Endodermal cell (in vitro differentiated cells): Measurements from ENCODE around the gene SOCS3. TPM values are rescaled to one million over a fixed set of nuclear protein-coding genes. Genes with fewer than 3 reads are reported as not detected.

Experiments used
- DNase-seq: peaks from one replicate; pipeline ENCODE4 v3.0.0-alpha.2; 2017
- H3K27ac ChIP-seq: 2 replicates; pipeline ENCODE4 v1.5.1; 2013; ENCODE audit warnings: mild to moderate bottlenecking, low read depth, low read length, moderate library complexity
- H3K27me3 ChIP-seq: 2 replicates; pipeline ENCODE4 v1.6.1; 2013; ENCODE audit warnings: mild to moderate bottlenecking, low read length, moderate library complexity; ENCODE audit not compliant: insufficient read depth, control insufficient read depth, poor library complexity, severe bottlenecking
- H3K36me3 ChIP-seq: 2 replicates; pipeline ENCODE4 v1.7.0; 2013; ENCODE audit warnings: mild to moderate bottlenecking, low read length, moderate library complexity; ENCODE audit not compliant: control insufficient read depth, insufficient read depth
- H3K4me1 ChIP-seq: one replicate; pipeline ENCODE4 v1.7.0; 2013; ENCODE audit warnings: low read length; ENCODE audit not compliant: control insufficient read depth, insufficient read depth
- H3K4me3 ChIP-seq: 2 replicates; pipeline ENCODE4 v1.5.1; 2013; ENCODE audit warnings: mild to moderate bottlenecking, low read length, moderate library complexity
- H3K9ac ChIP-seq: 2 replicates; pipeline ENCODE4 v1.6.1; 2013; ENCODE audit warnings: mild to moderate bottlenecking, low read length, moderate library complexity; ENCODE audit not compliant: poor library complexity, severe bottlenecking; ENCODE audit errors: extremely low read depth
- H3K9me3 ChIP-seq: 2 replicates; pipeline ENCODE4 v1.6.1; 2013; ENCODE audit warnings: mild to moderate bottlenecking, low read length, moderate library complexity; ENCODE audit not compliant: control insufficient read depth
- H3K27ac Mint-ChIP-seq: 2 replicates; pipeline ENCODE4 v1.8.0; 2020; ENCODE audit warnings: mixed read lengths
- H3K27me3 Mint-ChIP-seq: 2 replicates; pipeline ENCODE4 v1.8.0; 2021; ENCODE audit warnings: mild to moderate bottlenecking, mixed read lengths; ENCODE audit not compliant: insufficient read depth
- H3K36me3 Mint-ChIP-seq: 2 replicates; pipeline ENCODE4 v1.8.0; 2020; ENCODE audit warnings: low read depth, mixed read lengths
- H3K4me1 Mint-ChIP-seq: 2 replicates; pipeline ENCODE4 v1.8.0; 2020; ENCODE audit warnings: mixed read lengths
- H3K4me3 Mint-ChIP-seq: 2 replicates; pipeline ENCODE4 v1.8.0; 2020; ENCODE audit warnings: mild to moderate bottlenecking, moderate library complexity, mixed read lengths
- H3K9me3 Mint-ChIP-seq: 2 replicates; pipeline ENCODE4 v1.8.0; 2020; ENCODE audit warnings: mild to moderate bottlenecking, mixed read lengths
- CTCF ChIP-seq: fragments of 200-600 bp; sonication (generic); conservative IDR thresholded peaks from 2 replicates; pipeline ENCODE4 v1.5.0; 2021; ENCODE audit warnings: antibody characterized with exemption, mild to moderate bottlenecking
- WGBS, 2 experiments: methylation state at CpG; one replicate each; pipeline versions ENCODE4 v1.1.5 to v1.1.7; 2013; ENCODE audit warnings: missing lambda C conversion rate in 2 of 2, mixed read lengths in 1 of 2; ENCODE audit not compliant: insufficient coverage in 1 of 2, insufficient read length in 1 of 2; 5-methylcytosine and 5-hydroxymethylcytosine counted together
- total RNA-seq, 2 donors: library from RNA; stranded (reverse); fragmentation: NEBNext Ultra II Directional in 1 of 2; extraction: Animal tissue kit (Norgen Biotek cat#: 25700) in 1 of 2; gene quantifications; 2 replicates in 1 of 2; 3 replicates in 1 of 2; pipeline ENCODE4 v1.2.1, GENCODE V29; 2021

Gene SOCS3
- total RNA-seq, 2 donors from 2014 or later, result 54.2 to 75.3 TPM

- Histone ChIP-seq H3K27me3 (peaks cover 9% of the 10 kb centered on the region), H3K36me3 (no peaks in the 10 kb centered on the region), H3K4me1 (peaks cover 4% of the 10 kb centered on the region), H3K27ac (no peak overlapping the region), H3K9me3 (no peaks in the 10 kb centered on the region), H3K4me3 (no peak overlapping the region), H3K9ac (no peak overlapping the region)
- no peaks in the 10 kb centered on the region for H3K9me3 Mint-ChIP-seq
- 95 to 100% methylated on average over 8 of the region's 8 CpGs for WGBS, 2 experiments
- H3K4me3 Mint-ChIP-seq, result no peak overlapping the region
- H3K27ac Mint-ChIP-seq, result no peak overlapping the region
- H3K36me3 Mint-ChIP-seq, result no peaks in the 10 kb centered on the region
- DNase-seq, result peak; percentile 71
- H3K4me1 Mint-ChIP-seq, result no peaks in the 10 kb centered on the region
- peak; percentile 64 for TF ChIP-seq CTCF
- peaks cover 21% of the 10 kb centered on the region for H3K27me3 Mint-ChIP-seq
Observed at GRCh38 chr17:78345172-78345571, 14.7 kb downstream of the SOCS3 start.

- 92 to 97% methylated on average over 9 to 10 of the region's 10 CpGs for WGBS, 2 experiments
- DNase-seq, result no peak
- no peaks in the 10 kb centered on the region for H3K4me1 Mint-ChIP-seq
- H3K27me3 ChIP-seq, result peaks cover 9% of the 10 kb centered on the region
- no peak overlapping the region for H3K9ac ChIP-seq
- peaks cover 24% of the 10 kb centered on the region for H3K27me3 Mint-ChIP-seq
- H3K4me3 Mint-ChIP-seq, result no peak overlapping the region
- no peak for TF ChIP-seq CTCF
- no peaks in the 10 kb centered on the region for H3K36me3 Mint-ChIP-seq
- no peak overlapping the region for H3K27ac ChIP-seq
- H3K9me3 ChIP-seq, result no peaks in the 10 kb centered on the region
- H3K36me3 ChIP-seq, result no peaks in the 10 kb centered on the region
- no peaks in the 10 kb centered on the region for H3K9me3 Mint-ChIP-seq
- no peak overlapping the region for H3K27ac Mint-ChIP-seq
- peaks cover 4% of the 10 kb centered on the region for H3K4me1 ChIP-seq
- H3K4me3 ChIP-seq, result no peak overlapping the region
Observed at GRCh38 chr17:78344666-78345065, 15.2 kb downstream of the SOCS3 start.

- Mint-ChIP-seq H3K27ac (no peak overlapping the region), H3K4me1 (no peaks in the 10 kb centered on the region), H3K36me3 (no peaks in the 10 kb centered on the region), H3K4me3 (no peak overlapping the region), H3K27me3 (peaks cover 24% of the 10 kb centered on the region), H3K9me3 (no peaks in the 10 kb centered on the region)
- no peaks in the 10 kb centered on the region for H3K9me3 ChIP-seq
- H3K27ac ChIP-seq, result no peak overlapping the region
- no peak overlapping the region for H3K9ac ChIP-seq
- WGBS, 2 experiments, result 90 to 93% methylated on average over 17 to 19 of the region's 19 CpGs
- H3K27me3 ChIP-seq, result peaks cover 9% of the 10 kb centered on the region
- DNase-seq, result peak; percentile 64
- TF ChIP-seq CTCF, result no peak
- H3K36me3 ChIP-seq, result no peaks in the 10 kb centered on the region
- H3K4me1 ChIP-seq, result peaks cover 4% of the 10 kb centered on the region
- H3K4me3 ChIP-seq, result no peak overlapping the region
Observed at GRCh38 chr17:78343543-78344201, 16.2 kb downstream of the SOCS3 start.
